ENCODE measurements around the gene SGPP2.
"Not testable (repeated sequence)": the region's sequence is repeated elsewhere in the genome, so short reads cannot be mapped to it uniquely, and the experiment has no call there.

The SGPP2 gene

GRCh38 chr2:222535477-222535876 lies 111.1 kb downstream of the SGPP2 start:
- no peak for DNase-seq

GRCh38 chr2:222538535-222538934 lies 114.2 kb downstream of the SGPP2 start:
- DNase-seq: no peak

- no peak for DNase-seq
Measured at GRCh38 chr2:222544661-222545060, 120.3 kb downstream of the SGPP2 start.

- DNase-seq: no peak
Measured at GRCh38 chr2:222545823-222546795, 121.8 kb downstream of the SGPP2 start.

- DNase-seq: no peak
Measured at GRCh38 chr2:222547083-222547482, 122.7 kb downstream of the SGPP2 start.

GRCh38 chr2:222548992-222549391 lies 124.6 kb downstream of the SGPP2 start:
- no peak for DNase-seq

GRCh38 chr2:222554517-222554916 lies 130.2 kb downstream of the SGPP2 start:
- no peak for DNase-seq

GRCh38 chr2:222561151-222561550 lies 136.8 kb downstream of the SGPP2 start:
- no peak for DNase-seq

- peak; percentile 15 for DNase-seq
Measured at GRCh38 chr2:222561817-222562645, 137.7 kb downstream of the SGPP2 start.

- no peak for DNase-seq
Measured at GRCh38 chr2:222563106-222563718, 138.9 kb downstream of the SGPP2 start.

- DNase-seq: no peak
Measured at GRCh38 chr2:222563936-222564335, 139.6 kb downstream of the SGPP2 start.

- no peak for DNase-seq
Measured at GRCh38 chr2:222566229-222566628, 141.9 kb downstream of the SGPP2 start.

- no peak for DNase-seq
Measured at GRCh38 chr2:222568865-222569264, 144.5 kb downstream of the SGPP2 start.

GRCh38 chr2:222569826-222570225 lies 145.5 kb downstream of the SGPP2 start:
- no peak for DNase-seq

GRCh38 chr2:222572264-222572721 lies 147.9 kb downstream of the SGPP2 start:
- no peak for DNase-seq

- DNase-seq: no peak
Measured at GRCh38 chr2:222572751-222573174, 148.4 kb downstream of the SGPP2 start.

- no peak for DNase-seq
Measured at GRCh38 chr2:222575618-222576017, 151.3 kb downstream of the SGPP2 start.

GRCh38 chr2:222576171-222577081 lies 152.1 kb downstream of the SGPP2 start:
- DNase-seq: no peak

- DNase-seq: no peak
Measured at GRCh38 chr2:222577341-222577740, 153.0 kb downstream of the SGPP2 start.

GRCh38 chr2:222582928-222583327 lies 158.6 kb downstream of the SGPP2 start:
- DNase-seq: no peak

GRCh38 chr2:222584589-222584988 lies 160.2 kb downstream of the SGPP2 start:
- not testable (repeated sequence) for DNase-seq

- DNase-seq: no peak
Measured at GRCh38 chr2:222591661-222592060, 167.3 kb downstream of the SGPP2 start.

Measured in activated T-cell treated with anti-CD3 and anti-CD28 coated beads for 4 hours (primary cell).